DMS 273 treated with DMSO at 0.1 percent for 48 hours (cell line): Measurements from ENCODE around the gene MYCT1.
"Not testable (repeated sequence)": the region's sequence is repeated elsewhere in the genome, so short reads cannot be mapped to it uniquely, and the experiment has no call there.

Source experiments
- DNase-seq: peaks from one replicate; lab custom pipeline; 2025; lab: John Stamatoyannopoulos, UW

Gene MYCT1, protein sequence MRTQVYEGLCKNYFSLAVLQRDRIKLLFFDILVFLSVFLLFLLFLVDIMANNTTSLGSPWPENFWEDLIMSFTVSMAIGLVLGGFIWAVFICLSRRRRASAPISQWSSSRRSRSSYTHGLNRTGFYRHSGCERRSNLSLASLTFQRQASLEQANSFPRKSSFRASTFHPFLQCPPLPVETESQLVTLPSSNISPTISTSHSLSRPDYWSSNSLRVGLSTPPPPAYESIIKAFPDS

DNA sequence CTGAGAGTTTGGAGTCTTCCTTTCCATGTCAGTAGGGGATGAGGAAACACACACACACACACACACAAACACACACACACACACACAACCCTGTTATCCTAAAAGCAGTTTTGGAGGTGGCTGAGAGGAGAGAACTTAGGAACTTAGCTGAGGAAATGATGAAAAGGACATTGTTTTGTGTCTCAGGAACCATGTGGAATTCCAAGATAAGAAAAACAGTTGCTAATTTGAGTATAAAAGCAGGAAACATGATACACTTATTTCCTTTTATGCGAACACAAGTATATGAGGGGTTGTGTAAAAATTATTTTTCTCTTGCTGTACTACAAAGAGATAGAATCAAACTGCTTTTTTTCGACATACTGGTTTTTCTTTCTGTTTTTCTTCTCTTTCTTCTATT, at the start of gene MYCT1:
Gene MYCT1 (plus strand): TSS at position 264 of the 400 bp plus-strand sequence. CDS start 6 bp downstream, at position 270.
- DNase-seq: no peak

DNA sequence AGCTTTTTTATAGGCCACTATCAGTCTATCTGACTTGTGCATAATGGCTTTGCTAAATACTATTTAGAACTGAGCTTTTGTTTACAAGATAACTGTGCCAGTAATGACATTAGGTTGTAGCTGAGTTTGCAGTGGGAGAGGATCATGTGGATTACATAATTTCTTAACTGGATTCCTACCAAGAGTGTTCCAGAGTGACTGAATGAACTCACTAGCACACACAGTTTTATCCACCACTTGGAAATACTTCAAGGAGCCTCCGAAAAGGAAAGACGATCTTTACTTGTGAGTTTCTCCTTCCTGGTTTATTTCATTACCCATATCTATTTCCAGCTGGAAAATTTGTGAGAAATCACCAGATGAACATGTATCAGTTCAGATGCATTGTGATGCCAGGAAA, 49.6 kb upstream of the MYCT1 start:
- DNase-seq: no peak

- no peak for DNase-seq
Observed at GRCh38 chr6:152651986-152652385, 45.7 kb upstream of the MYCT1 start.

DNA sequence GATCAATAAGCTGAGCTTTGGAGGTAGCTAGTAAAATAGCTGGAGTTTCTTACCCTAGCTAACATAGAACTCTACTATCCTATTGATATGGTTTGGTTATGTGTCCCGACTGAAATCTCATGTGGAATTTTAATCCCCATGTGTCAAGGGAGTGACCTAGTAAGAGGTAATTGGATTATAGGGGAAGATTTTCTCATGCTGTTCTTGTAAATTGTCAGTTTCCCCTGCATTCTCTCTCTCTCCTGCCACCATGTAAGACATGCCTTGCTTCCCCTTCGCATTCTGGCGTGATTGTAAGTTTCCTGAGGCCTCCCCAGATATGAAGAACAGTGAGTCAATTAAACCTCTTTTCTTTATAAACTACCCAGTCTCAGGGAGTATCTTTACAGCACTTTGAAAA, 35.9 kb upstream of the MYCT1 start:
- no peak for DNase-seq

DNA sequence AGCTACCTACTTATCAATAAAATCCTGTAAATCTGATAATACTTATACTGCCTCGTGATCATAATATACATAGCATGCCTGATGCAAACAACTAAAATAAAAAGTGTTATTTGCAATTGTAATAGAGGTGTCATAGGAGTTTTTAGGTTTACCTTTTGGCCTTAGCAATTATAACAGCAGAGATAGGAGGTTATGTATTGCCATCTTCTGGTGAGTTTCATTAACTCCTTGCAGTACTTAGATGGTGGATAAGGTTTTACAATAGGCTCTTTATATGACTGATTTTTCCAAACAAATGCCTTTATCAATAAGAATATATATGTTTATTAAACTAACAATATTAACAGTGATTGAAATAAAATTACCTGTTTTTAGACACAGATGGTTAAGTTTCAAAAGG, 27.8 kb upstream of the MYCT1 start:
- DNase-seq: no peak

DNA sequence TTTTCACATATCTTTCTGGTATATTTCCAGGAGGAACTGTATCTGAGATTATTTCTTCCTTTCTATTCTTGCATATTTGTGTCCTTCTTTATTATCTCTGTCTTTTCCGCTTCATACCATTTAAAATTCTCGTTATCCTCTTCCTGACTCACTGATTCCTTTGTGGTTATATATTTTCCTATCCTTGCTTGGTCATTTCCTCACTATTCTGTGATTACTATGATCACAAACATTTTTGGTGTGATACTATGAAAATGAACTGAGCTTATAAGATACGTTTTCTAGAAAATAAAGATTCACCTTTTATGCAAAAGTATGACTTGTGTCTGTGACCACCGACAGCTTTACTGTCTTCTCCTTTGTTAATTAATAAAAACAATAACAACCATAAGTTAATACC, 26.5 kb upstream of the MYCT1 start:
- no peak for DNase-seq

DNA sequence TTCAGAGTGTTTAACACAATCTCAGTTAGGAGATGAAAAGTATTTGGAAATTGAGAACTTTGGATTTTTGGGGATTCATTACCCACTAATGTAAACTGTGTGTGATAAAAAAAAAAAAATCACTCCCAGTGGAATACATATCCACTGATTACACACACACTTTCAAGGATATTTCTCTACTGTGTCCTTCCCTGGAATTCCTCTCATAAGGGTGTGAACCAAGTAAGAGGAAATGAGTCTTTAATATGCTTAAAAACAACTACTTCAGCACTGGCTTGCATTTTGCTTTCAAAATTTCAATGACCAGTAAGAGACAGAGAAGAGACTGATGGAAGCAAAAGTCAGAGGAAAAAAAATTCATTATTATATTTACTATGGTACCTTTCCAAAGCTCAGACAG, 24.5 kb upstream of the MYCT1 start:
- no peak for DNase-seq

GRCh38 chr6:152680151-152680550, 17.5 kb upstream of the MYCT1 start:
- no peak for DNase-seq

- DNase-seq: no peak
Observed at GRCh38 chr6:152680879-152681517, 16.7 kb upstream of the MYCT1 start.

DNA sequence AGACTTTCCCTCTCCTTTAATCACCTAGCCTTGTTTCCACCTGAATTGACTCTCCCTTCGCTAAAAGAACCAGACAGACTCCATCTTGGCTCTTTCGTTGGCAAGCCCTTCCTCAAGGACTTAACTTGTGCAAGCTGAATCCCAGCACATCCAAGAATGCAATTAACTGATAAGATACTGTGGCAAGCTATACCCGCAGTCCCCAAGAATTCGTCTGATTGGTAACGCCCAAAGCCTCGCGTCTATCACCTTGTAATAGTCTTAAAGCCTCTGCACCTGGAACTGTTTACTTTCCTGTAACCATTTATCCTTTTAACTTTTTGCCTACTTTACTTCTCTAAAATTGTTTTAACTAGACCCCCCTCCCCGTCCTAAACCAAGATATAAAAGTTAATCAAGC, 15.6 kb upstream of the MYCT1 start:
- DNase-seq: no peak

GRCh38 chr6:152682935-152683334, 14.8 kb upstream of the MYCT1 start:
- DNase-seq: not testable (repeated sequence)

DNA sequence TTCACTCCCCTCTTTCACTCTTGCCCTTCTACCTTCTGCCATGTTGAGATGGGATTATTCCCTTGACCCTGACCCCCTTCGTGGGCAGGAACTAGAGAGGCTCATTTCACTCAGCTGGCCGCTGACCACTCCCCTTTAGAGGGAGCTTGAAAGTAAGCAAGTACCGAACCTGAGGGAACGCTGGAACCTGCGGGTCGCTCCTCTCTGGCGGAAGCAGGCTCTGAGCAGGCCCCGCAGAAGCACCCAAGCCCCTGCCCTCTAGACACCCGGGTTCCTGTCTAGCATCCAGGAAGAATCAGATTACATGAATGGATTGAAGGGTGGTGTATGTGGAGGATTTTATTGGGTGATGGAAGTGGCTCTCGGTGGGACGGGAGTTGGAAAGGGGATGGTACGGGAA, 11.9 kb upstream of the MYCT1 start:
- no peak for DNase-seq

DNA sequence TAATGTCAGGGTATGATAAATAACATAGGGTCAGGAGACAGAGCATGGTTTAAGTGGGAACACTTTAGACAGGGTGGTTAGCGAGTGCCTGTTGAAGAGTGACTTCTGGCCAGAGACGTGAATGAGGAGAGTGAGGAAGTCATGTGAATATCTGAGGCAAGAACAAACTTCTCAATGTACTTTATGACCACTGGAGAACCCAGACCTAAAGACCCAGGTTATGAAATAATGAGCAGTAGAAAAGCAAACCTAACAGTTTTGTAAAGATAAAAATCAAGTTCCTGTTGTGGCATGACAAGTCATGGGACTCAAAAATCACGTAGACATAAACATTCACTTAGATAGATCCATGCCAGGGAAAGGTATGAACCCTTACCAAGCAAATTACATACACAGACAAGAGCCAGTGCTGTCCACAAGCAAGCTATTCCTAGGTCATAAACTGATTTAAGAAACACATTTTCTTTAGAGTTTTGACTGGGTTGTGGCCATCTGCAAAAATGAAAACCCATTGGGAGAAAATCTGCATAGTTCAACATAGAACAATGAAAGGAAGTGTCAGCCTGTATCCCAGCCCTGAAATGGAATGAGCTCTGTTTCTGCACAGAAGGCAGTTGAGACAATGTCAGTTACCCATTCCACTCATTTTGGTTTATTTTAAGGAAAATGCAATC, 2.2 kb upstream of the MYCT1 start:
- no peak for DNase-seq

- DNase-seq: no peak
Observed at GRCh38 chr6:152696522-152696921, 1.2 kb upstream of the MYCT1 start.

GRCh38 chr6:152698692-152699091, 995 bp downstream of the MYCT1 start:
- DNase-seq: no peak

- no peak for DNase-seq
Observed at GRCh38 chr6:152700427-152700826, 2.7 kb downstream of the MYCT1 start.

GRCh38 chr6:152701081-152701862, 3.6 kb downstream of the MYCT1 start:
- DNase-seq: no peak

- DNase-seq: no peak
Observed at GRCh38 chr6:152701863-152702401, 4.2 kb downstream of the MYCT1 start.

GRCh38 chr6:152703750-152704149, 6.1 kb downstream of the MYCT1 start:
- not testable (repeated sequence) for DNase-seq

GRCh38 chr6:152705327-152705726, 7.6 kb downstream of the MYCT1 start:
- no peak for DNase-seq

- DNase-seq: no peak
Observed at GRCh38 chr6:152716322-152716721, 18.6 kb downstream of the MYCT1 start.

DNA sequence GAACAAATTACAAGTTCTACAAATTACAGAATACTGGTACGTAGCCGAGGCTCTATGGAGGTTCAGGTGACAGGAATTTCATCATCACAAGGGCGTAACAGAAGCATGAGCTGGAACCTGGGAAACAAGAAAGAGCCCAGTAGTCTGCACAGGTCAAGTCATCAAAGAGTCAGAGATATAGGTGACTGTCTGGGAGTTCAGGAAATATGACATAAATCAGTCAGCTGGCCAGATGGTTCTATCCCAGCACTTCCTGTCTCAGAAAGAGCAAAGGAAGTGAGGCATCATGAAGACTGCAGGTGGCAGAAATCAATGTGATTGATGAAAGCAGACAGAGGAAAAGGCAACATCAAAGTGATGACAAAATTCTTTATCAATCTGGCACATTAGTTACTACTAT, 23.3 kb downstream of the MYCT1 start:
- DNase-seq: no peak
